GM21717 (cell line): ENCODE measurements around the gene COMMD4.
"Not testable (repeated sequence)": the region's sequence is repeated elsewhere in the genome, so short reads cannot be mapped to it uniquely, and the experiment has no call there.

Experiments
- ATAC-seq: cut with Tn5 transposase; IDR thresholded peaks from one replicate; pipeline ENCODE4 v1.9.1; 2021; ENCODE audit warnings: mild to moderate bottlenecking, moderate library complexity; ENCODE audit not compliant: unreplicated experiment

The COMMD4 gene

GRCh38 chr15:75335705-75336355, at the start of gene COMMD4:
Gene COMMD4, plus strand, starts transcription at chr15:75336063. Its CDS starts 27 bp downstream, at chr15:75336090.
- ATAC-seq = peak; percentile 63

GRCh38 chr15:75293660-75294059, 42.2 kb upstream of the COMMD4 start:
- not testable (repeated sequence) for ATAC-seq

- not testable (repeated sequence) for ATAC-seq
Observed at GRCh38 chr15:75298541-75299310, 37.1 kb upstream of the COMMD4 start.

- not testable (repeated sequence) for ATAC-seq
Observed at GRCh38 chr15:75299311-75299688, 36.6 kb upstream of the COMMD4 start.

- ATAC-seq = not testable (repeated sequence)
Observed at GRCh38 chr15:75300026-75300425, 35.8 kb upstream of the COMMD4 start.

GRCh38 chr15:75302318-75302717, 33.5 kb upstream of the COMMD4 start:
- ATAC-seq = no peak

- not testable (repeated sequence) for ATAC-seq
Observed at GRCh38 chr15:75302753-75303152, 33.1 kb upstream of the COMMD4 start.

- no peak for ATAC-seq
Observed at GRCh38 chr15:75306188-75306587, 29.7 kb upstream of the COMMD4 start.

- no peak for ATAC-seq
Observed at GRCh38 chr15:75307778-75308390, 28.0 kb upstream of the COMMD4 start.

- no peak for ATAC-seq
Observed at GRCh38 chr15:75309711-75310110, 26.2 kb upstream of the COMMD4 start.

GRCh38 chr15:75312548-75312947, 23.3 kb upstream of the COMMD4 start:
- not testable (repeated sequence) for ATAC-seq

- ATAC-seq = no peak
Observed at GRCh38 chr15:75313116-75313845, 22.6 kb upstream of the COMMD4 start.

- no peak for ATAC-seq
Observed at GRCh38 chr15:75314552-75315290, 21.1 kb upstream of the COMMD4 start.

GRCh38 chr15:75319231-75319897, 16.5 kb upstream of the COMMD4 start:
- ATAC-seq = not testable (repeated sequence)

GRCh38 chr15:75321711-75322110, 14.2 kb upstream of the COMMD4 start:
- ATAC-seq = no peak

GRCh38 chr15:75325922-75326321, 9.9 kb upstream of the COMMD4 start:
- no peak for ATAC-seq

- ATAC-seq = no peak
Observed at GRCh38 chr15:75327005-75327404, 8.9 kb upstream of the COMMD4 start.

GRCh38 chr15:75327491-75327890, 8.4 kb upstream of the COMMD4 start:
- ATAC-seq = no peak

GRCh38 chr15:75328493-75329314, 7.2 kb upstream of the COMMD4 start:
- no peak for ATAC-seq
